Measurements from ENCODE around the gene RAG1. TPM values are rescaled to one million over a fixed set of nuclear protein-coding genes. Genes with fewer than 3 reads are reported as not detected.
A peak's percentile ranks its signal among the peaks of the same experiment; 100 is the strongest.

The RAG1 gene
- total and polyA plus RNA-seq, 2 of the 13 experiments (the other 11 are each of a cell fraction or from before 2014, with no cell fraction given), result 0.11 to 0.15 TPM

DNA sequence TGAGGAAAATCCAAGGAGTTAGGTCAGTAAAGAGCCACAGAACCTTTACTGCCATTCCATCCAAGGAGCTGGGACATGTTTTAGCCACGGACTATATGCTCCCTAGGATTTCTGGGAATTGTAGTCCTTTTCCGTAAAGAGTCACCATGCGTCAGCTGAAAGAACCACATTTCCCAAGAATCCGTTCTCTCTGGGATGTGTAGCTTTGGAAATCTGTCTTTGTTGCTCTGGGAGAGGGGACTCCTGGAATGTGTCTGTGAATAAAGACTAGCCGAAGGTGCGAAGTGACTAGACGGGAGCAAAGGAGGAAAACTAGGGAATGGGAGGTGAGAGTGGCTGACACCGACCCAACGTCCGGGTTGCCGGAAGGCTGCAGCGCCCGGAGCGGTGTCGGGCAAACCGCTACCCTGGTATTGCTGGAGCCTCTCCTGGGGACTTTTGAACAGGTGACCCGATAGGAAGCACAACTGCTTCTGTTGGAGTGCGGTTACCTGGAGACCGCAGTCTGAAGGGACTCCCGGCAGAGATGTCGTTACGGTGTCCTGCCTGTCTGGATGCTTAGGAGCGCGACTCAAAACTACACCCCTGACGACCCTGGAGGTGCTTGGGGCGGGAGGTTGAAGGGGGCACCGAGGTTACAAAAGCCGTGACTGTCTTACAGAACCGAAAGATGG lies 26.6 kb downstream of the RAG1 start, which contains the start of gene IFTAP (continued):
- TF ChIP-seq ZNF788 (CRISPR knock-in tag; IDR thresholded peaks at IDR 0.05; ENCODE audit: borderline replicate concordance), result peak; percentile 29; the same call in 1 of the 2 replicates
- TF ChIP-seq TOE1 (CRISPR knock-in tag; IDR thresholded peaks at IDR 0.05), result peak; percentile 79; the same call in 1 of the 2 replicates
- TF ChIP-seq, protein P1, sequence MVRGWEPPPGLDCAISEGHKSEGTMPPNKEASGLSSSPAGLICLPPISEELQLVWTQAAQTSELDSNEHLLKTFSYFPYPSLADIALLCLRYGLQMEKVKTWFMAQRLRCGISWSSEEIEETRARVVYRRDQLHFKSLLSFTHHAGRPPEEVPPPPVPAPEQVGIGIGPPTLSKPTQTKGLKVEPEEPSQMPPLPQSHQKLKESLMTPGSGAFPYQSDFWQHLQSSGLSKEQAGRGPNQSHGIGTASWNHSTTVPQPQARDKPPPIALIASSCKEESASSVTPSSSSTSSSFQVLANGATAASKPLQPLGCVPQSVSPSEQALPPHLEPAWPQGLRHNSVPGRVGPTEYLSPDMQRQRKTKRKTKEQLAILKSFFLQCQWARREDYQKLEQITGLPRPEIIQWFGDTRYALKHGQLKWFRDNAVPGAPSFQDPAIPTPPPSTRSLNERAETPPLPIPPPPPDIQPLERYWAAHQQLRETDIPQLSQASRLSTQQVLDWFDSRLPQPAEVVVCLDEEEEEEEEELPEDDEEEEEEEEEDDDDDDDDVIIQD (CRISPR knock-in tag; IDR thresholded peaks at IDR 0.05; ENCODE audit: low read depth), result peak; percentile 51; the same call in 1 of the 2 replicates
- TF ChIP-seq ZSCAN31 (CRISPR knock-in tag; IDR thresholded peaks at IDR 0.05; ENCODE audit: low read depth), result peak; percentile 64; the same call in 1 of the 2 replicates
- TF ChIP-seq, protein P2, sequence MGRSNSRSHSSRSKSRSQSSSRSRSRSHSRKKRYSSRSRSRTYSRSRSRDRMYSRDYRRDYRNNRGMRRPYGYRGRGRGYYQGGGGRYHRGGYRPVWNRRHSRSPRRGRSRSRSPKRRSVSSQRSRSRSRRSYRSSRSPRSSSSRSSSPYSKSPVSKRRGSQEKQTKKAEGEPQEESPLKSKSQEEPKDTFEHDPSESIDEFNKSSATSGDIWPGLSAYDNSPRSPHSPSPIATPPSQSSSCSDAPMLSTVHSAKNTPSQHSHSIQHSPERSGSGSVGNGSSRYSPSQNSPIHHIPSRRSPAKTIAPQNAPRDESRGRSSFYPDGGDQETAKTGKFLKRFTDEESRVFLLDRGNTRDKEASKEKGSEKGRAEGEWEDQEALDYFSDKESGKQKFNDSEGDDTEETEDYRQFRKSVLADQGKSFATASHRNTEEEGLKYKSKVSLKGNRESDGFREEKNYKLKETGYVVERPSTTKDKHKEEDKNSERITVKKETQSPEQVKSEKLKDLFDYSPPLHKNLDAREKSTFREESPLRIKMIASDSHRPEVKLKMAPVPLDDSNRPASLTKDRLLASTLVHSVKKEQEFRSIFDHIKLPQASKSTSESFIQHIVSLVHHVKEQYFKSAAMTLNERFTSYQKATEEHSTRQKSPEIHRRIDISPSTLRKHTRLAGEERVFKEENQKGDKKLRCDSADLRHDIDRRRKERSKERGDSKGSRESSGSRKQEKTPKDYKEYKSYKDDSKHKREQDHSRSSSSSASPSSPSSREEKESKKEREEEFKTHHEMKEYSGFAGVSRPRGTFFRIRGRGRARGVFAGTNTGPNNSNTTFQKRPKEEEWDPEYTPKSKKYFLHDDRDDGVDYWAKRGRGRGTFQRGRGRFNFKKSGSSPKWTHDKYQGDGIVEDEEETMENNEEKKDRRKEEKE (IDR thresholded peaks at IDR 0.05), result no peak
- TF ChIP-seq, protein P3, sequence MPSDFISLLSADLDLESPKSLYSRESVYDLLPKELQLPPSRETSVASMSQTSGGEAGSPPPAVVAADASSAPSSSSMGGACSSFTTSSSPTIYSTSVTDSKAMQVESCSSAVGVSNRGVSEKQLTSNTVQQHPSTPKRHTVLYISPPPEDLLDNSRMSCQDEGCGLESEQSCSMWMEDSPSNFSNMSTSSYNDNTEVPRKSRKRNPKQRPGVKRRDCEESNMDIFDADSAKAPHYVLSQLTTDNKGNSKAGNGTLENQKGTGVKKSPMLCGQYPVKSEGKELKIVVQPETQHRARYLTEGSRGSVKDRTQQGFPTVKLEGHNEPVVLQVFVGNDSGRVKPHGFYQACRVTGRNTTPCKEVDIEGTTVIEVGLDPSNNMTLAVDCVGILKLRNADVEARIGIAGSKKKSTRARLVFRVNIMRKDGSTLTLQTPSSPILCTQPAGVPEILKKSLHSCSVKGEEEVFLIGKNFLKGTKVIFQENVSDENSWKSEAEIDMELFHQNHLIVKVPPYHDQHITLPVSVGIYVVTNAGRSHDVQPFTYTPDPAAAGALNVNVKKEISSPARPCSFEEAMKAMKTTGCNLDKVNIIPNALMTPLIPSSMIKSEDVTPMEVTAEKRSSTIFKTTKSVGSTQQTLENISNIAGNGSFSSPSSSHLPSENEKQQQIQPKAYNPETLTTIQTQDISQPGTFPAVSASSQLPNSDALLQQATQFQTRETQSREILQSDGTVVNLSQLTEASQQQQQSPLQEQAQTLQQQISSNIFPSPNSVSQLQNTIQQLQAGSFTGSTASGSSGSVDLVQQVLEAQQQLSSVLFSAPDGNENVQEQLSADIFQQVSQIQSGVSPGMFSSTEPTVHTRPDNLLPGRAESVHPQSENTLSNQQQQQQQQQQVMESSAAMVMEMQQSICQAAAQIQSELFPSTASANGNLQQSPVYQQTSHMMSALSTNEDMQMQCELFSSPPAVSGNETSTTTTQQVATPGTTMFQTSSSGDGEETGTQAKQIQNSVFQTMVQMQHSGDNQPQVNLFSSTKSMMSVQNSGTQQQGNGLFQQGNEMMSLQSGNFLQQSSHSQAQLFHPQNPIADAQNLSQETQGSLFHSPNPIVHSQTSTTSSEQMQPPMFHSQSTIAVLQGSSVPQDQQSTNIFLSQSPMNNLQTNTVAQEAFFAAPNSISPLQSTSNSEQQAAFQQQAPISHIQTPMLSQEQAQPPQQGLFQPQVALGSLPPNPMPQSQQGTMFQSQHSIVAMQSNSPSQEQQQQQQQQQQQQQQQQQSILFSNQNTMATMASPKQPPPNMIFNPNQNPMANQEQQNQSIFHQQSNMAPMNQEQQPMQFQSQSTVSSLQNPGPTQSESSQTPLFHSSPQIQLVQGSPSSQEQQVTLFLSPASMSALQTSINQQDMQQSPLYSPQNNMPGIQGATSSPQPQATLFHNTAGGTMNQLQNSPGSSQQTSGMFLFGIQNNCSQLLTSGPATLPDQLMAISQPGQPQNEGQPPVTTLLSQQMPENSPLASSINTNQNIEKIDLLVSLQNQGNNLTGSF (CRISPR knock-in tag; IDR thresholded peaks at IDR 0.05), result no peak
- TF ChIP-seq, protein P4, sequence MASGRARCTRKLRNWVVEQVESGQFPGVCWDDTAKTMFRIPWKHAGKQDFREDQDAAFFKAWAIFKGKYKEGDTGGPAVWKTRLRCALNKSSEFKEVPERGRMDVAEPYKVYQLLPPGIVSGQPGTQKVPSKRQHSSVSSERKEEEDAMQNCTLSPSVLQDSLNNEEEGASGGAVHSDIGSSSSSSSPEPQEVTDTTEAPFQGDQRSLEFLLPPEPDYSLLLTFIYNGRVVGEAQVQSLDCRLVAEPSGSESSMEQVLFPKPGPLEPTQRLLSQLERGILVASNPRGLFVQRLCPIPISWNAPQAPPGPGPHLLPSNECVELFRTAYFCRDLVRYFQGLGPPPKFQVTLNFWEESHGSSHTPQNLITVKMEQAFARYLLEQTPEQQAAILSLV (CRISPR knock-in tag; IDR thresholded peaks at IDR 0.05; ENCODE audit: borderline replicate concordance), result 0 out of 2 replicates have a peak, but pooled peaks have one; percentile 38
- TF ChIP-seq, protein P5, sequence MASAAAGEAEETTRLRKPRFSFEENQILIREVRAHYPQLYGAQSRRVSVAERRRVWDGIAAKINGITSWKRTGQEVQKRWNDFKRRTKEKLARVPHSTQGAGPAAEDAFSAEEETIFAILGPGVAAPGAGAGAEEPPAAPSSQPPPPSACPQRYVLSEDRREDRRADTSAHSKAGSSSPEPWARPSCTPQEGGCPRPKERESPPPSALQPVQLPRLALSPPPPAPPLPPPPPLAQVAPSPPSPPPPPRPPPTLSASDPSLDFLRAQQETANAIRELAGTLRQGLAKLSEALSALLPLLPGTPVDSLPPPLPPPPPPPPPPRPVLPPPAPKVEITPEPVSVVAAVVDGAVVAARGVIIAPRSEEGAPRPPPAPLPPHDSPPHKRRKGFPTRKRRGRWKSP (CRISPR knock-in tag; IDR thresholded peaks at IDR 0.05), result peak; percentile 27; the same call in 1 of the 2 replicates
- peak; percentile 43; the same call in 1 of the 2 replicates for TF ChIP-seq CREB1 (IDR thresholded peaks at IDR 0.05)
- TF ChIP-seq CREB1 (CRISPR knock-in tag; IDR thresholded peaks at IDR 0.05), result peak; percentile 89
- TF ChIP-seq, protein P6, sequence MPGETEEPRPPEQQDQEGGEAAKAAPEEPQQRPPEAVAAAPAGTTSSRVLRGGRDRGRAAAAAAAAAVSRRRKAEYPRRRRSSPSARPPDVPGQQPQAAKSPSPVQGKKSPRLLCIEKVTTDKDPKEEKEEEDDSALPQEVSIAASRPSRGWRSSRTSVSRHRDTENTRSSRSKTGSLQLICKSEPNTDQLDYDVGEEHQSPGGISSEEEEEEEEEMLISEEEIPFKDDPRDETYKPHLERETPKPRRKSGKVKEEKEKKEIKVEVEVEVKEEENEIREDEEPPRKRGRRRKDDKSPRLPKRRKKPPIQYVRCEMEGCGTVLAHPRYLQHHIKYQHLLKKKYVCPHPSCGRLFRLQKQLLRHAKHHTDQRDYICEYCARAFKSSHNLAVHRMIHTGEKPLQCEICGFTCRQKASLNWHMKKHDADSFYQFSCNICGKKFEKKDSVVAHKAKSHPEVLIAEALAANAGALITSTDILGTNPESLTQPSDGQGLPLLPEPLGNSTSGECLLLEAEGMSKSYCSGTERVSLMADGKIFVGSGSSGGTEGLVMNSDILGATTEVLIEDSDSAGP (CRISPR knock-in tag; IDR thresholded peaks at IDR 0.05; ENCODE audit: borderline replicate concordance), result peak; percentile 24; the same call in 1 of the 2 replicates
- peak; percentile 100 for TF ChIP-seq THAP11 (CRISPR knock-in tag; IDR thresholded peaks at IDR 0.05)
